HG03460 (cell line): ENCODE results near the gene STON2.
A peak's percentile ranks its signal among the peaks of the same experiment; 100 is the strongest.
"Not testable (repeated sequence)": the region's sequence is repeated elsewhere in the genome, so short reads cannot be mapped to it uniquely, and the experiment has no call there.

Experiments used
- ATAC-seq: cut with Tn5 transposase; IDR thresholded peaks from one replicate; pipeline ENCODE4 v1.9.1; 2021; ENCODE audit not compliant: unreplicated experiment

The STON2 gene

DNA sequence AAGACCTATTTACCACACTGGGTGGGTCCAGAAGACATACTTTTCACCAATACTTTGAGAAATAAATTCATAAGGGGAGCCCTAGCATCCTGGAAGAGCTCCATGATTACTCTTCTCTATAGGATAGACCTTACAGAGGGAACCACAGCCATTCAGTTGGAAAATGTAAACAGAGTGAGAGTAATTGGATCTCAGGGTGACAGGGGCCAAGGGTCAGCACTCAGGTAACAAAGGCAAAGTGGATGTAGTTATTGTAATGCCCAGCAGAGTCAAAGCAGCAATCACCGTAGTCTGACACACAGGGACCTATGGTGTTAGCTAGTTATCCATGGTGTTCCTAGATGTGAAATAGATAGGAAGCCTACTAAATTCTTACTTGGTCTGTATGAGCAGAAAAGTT is 168.6 kb downstream of the STON2 start:
- no peak for ATAC-seq

GRCh38 chr14:81224222-81224621 is 175.9 kb downstream of the STON2 start:
- no peak for ATAC-seq

- not testable (repeated sequence) for ATAC-seq
These were observed 176.3 kb downstream of the STON2 start for GRCh38 chr14:81223788-81224187.

- ATAC-seq: no peak
These were observed 177.4 kb downstream of the STON2 start for GRCh38 chr14:81222691-81223090.

DNA sequence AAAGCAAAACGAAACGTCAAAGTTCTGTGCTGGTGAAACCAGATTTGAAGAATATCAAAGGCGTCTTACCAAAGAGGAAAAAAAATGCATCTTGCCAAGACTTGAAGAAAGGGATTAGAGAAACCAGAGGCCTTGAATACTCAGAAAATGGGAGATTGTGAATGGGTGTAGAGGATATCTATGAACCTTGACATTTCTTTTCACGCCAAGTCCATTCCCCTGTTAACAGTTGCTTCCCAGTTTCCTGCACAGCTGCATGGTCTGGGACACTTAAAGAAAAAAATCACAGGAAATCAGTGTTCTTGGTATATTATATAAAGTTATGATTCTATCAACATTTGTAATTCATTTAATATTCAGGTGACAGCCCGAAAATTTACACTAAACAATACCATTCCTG is 178.0 kb downstream of the STON2 start:
- ATAC-seq: no peak

DNA sequence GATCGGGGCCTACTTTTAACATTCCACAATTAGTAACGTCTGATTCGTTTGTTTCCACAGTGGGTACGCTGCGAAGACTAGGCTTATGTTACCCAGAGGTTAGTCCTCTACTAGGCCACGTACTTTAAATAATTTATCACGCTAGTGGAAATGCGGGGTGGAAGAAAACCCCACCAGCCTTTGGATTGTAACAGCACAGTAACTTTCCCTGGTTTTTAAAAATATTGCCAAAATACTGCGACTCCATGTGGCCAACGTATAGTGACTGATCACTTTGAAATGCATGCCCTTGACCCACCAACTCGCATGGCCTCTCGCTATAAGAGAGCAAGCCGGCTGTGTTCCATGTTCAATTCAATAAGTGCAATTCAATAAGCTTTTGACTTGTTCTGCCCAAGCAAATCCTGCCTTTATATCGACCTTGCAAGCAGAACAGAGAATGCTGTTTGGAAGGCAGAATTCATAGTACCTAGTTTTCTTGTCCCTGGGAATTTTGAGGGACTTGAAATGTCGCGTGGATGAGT is 178.5 kb downstream of the STON2 start:
- no peak for ATAC-seq

DNA sequence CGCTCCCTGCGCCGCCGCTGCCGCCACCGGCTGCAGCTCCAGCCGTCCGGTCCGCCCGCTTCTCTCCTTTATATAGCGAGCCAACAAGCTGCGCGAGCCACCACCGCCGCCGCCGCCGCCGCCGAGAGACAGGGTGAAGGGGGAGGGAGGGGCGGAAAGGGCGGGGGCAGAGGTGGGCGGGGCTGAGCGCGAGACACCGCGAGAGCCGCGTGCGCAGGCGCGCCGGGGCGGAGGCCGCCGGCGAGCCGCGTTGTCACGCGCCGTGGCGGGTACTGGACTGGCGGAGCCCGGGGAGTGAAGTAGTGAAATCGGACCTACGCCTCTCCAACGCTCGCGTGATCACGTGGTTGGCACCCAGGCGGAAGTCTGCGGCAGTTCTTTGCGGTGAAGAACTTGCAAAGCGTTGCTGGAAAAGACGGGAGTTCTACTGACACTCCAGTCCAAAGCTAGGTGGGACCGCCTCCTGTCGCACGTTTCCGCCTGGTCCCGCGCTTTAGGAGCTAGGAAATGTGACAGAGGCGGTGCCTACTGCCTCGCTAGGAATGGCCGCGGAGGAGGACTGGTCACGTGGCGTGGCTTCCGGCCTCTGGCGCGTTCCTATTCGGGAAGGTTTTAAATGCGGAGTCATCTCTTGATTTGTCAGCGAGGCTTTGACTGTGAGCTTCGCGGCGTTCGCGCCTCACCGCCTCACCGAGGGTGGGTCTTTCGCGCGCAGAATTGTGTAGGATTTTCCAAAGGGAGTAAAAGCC is 179.1 kb downstream of the STON2 start, which contains the start of gene GTF2A1:
Gene GTF2A1, minus strand, starts transcription at position 130 of the 749 bp plus-strand sequence. CDS start 441 bp downstream, outside the sequence.
- peak; percentile 72 for ATAC-seq

GRCh38 chr14:81220580-81220829 is 179.6 kb downstream of the STON2 start:
- no peak for ATAC-seq

DNA sequence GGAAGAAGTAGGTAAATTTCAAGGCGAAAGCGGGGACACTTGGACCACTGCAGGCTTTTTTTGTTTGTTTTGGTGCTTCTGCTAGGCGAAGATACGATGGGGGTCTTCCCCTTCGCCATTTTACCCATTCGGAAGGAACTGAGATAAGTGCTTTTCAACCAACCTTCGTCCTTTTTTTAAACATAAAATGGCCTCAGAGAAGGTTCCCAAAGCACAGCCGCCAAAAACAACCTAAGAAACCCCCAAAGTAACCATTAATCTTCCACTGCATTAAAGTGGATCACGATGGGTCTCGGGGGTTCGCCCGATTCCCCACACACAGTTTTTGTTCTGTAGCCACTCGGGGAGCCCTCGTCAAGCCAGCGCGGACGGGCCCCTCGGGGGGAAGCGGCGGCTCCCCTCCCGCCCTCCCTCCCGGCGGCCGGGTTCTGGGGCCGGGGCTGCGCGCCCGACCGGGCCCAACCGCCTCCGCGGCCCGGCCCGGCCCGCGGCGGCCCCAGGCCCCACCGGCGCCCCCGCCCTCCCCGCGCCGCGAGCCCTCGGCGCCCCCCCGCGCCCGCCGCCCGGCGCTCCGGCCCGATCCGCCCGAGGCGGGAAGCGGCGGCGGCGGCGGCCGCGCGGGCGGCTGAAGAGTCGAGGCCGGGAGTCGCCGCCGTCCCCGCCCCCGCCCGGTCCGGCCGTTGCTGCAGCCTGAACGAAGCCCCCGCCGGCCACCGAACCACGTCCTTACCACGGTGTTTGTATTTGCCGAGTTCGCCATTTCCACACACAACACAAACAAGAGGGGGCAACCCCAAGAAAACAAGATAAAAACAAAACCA is 180.2 kb downstream of the STON2 start:
- ATAC-seq: no peak

- peak; percentile 58 for ATAC-seq
These were observed 180.8 kb downstream of the STON2 start for GRCh38 chr14:81219210-81219758.

- peak; percentile 77 for ATAC-seq
These were observed 188.3 kb downstream of the STON2 start for GRCh38 chr14:81211844-81212243.
